Measurements from ENCODE around the gene SNRNP35.

DNA sequence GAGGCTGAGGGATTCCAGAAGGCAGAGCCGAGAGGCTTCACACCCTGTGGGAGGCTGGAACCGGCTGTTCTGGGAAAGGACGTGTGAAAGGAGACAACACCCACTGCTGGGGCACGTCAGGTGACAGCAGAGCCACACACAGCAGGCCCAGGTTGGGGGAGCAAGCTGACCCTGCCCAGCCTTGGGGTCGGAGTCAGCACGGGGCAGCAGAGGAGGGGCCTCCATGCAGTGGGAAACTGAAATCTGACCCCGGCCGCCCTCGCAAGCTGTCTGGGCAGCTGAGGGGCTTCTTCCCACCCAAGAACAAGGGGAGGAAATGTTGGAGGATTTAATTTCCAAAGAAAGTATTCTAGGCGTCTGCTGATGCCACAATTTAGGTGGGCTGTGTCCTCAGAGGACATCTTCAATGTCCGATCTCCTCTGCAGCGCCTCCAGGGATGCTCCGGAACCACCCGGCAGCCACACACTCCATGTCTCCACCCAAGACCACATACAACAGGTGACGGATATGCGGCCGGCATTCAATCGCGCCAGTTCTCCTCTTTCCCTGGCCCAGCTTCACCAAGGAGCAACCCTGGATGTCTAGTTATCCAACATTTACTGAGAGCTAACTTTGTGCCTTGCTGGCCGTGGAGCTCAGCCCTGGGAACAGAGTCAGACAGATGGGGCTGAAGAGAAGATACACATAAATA, 30.7 kb downstream of the SNRNP35 start:
- TF ChIP-seq, protein P1, sequence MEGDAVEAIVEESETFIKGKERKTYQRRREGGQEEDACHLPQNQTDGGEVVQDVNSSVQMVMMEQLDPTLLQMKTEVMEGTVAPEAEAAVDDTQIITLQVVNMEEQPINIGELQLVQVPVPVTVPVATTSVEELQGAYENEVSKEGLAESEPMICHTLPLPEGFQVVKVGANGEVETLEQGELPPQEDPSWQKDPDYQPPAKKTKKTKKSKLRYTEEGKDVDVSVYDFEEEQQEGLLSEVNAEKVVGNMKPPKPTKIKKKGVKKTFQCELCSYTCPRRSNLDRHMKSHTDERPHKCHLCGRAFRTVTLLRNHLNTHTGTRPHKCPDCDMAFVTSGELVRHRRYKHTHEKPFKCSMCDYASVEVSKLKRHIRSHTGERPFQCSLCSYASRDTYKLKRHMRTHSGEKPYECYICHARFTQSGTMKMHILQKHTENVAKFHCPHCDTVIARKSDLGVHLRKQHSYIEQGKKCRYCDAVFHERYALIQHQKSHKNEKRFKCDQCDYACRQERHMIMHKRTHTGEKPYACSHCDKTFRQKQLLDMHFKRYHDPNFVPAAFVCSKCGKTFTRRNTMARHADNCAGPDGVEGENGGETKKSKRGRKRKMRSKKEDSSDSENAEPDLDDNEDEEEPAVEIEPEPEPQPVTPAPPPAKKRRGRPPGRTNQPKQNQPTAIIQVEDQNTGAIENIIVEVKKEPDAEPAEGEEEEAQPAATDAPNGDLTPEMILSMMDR (IDR thresholded peaks at IDR 0.05) = no peak
- no peak for TF ChIP-seq POLR2A (IDR thresholded peaks at IDR 0.05)

All from transverse colon (tissue), 3 donors.